HG03045 (cell line): Measurements from ENCODE around the gene GRK5.

Source experiments
- ATAC-seq: cut with Tn5 transposase; IDR thresholded peaks from one replicate; pipeline ENCODE4 v1.9.1; 2021; ENCODE audit warnings: mild to moderate bottlenecking, moderate library complexity; ENCODE audit not compliant: unreplicated experiment

Gene GRK5

GRCh38 chr10:119314061-119314460, 106.7 kb downstream of the GRK5 start:
- ATAC-seq, result no peak

- ATAC-seq, result no peak
Observed at GRCh38 chr10:119314486-119314885, 107.1 kb downstream of the GRK5 start.

GRCh38 chr10:119315128-119316001, 108.0 kb downstream of the GRK5 start:
- peak; percentile 43 for ATAC-seq

GRCh38 chr10:119316002-119316358, 108.6 kb downstream of the GRK5 start:
- no peak for ATAC-seq

- no peak for ATAC-seq
Observed at GRCh38 chr10:119316729-119317097, 109.3 kb downstream of the GRK5 start.

- ATAC-seq, result no peak
Observed at GRCh38 chr10:119318411-119319160, 111.2 kb downstream of the GRK5 start.

- no peak for ATAC-seq
Observed at GRCh38 chr10:119319161-119319919, 112.0 kb downstream of the GRK5 start.

- no peak for ATAC-seq
Observed at GRCh38 chr10:119319920-119320258, 112.5 kb downstream of the GRK5 start.

- no peak for ATAC-seq
Observed at GRCh38 chr10:119320981-119321380, 113.6 kb downstream of the GRK5 start.

- ATAC-seq, result no peak
Observed at GRCh38 chr10:119323085-119324016, 116.0 kb downstream of the GRK5 start.

- no peak for ATAC-seq
Observed at GRCh38 chr10:119325131-119325530, 117.8 kb downstream of the GRK5 start.

GRCh38 chr10:119326167-119326566, 118.8 kb downstream of the GRK5 start:
- ATAC-seq, result no peak

GRCh38 chr10:119327096-119327745, 119.8 kb downstream of the GRK5 start:
- no peak for ATAC-seq

- ATAC-seq, result no peak
Observed at GRCh38 chr10:119328223-119328622, 120.9 kb downstream of the GRK5 start.

GRCh38 chr10:119330342-119330741, 123.0 kb downstream of the GRK5 start:
- ATAC-seq, result no peak

- ATAC-seq, result no peak
Observed at GRCh38 chr10:119331061-119331460, 123.7 kb downstream of the GRK5 start.

- no peak for ATAC-seq
Observed at GRCh38 chr10:119333146-119333792, 125.9 kb downstream of the GRK5 start.

- ATAC-seq, result no peak
Observed at GRCh38 chr10:119335671-119336353, 128.4 kb downstream of the GRK5 start.

GRCh38 chr10:119336599-119336998, 129.2 kb downstream of the GRK5 start:
- ATAC-seq, result no peak
